GM20000 (cell line): ENCODE measurements around the gene MAN1A1.

Experiments
- DNase-seq: peaks from one replicate; pipeline ENCODE4 v3.0.0; 2012; ENCODE audit warnings: low spot score
- CTCF ChIP-seq: IDR thresholded peaks from 2 replicates; pipeline ENCODE4 v1.5.1; 2012; ENCODE audit warnings: mild to moderate bottlenecking, control low read depth; ENCODE audit errors: extremely low read depth, missing control alignments

Gene MAN1A1

GRCh38 chr6:119368921-119369320 is 19.4 kb upstream of the MAN1A1 start:
- DNase-seq: no peak
- TF ChIP-seq CTCF: no peak

- TF ChIP-seq CTCF: no peak
- no peak for DNase-seq
Observed at GRCh38 chr6:119361209-119361608, 11.6 kb upstream of the MAN1A1 start.

GRCh38 chr6:119360262-119360915 is 10.8 kb upstream of the MAN1A1 start:
- no peak for DNase-seq
- no peak for TF ChIP-seq CTCF

GRCh38 chr6:119355890-119356289 is 6.3 kb upstream of the MAN1A1 start:
- TF ChIP-seq CTCF: no peak
- no peak for DNase-seq

GRCh38 chr6:119355157-119355556 is 5.6 kb upstream of the MAN1A1 start:
- TF ChIP-seq CTCF: no peak
- DNase-seq: no peak

GRCh38 chr6:119353696-119354095 is 4.1 kb upstream of the MAN1A1 start:
- no peak for DNase-seq
- TF ChIP-seq CTCF: no peak

- TF ChIP-seq CTCF: no peak
- no peak for DNase-seq
Observed at GRCh38 chr6:119352001-119352400, 2.4 kb upstream of the MAN1A1 start.
